SK-N-MC (cell line): ENCODE data around the gene NUBP2.

Source experiments
- DNase-seq: peaks from one replicate; pipeline ENCODE4 v3.0.0-alpha.2; 2011; ENCODE audit warnings: low read depth, low spot score
- H3K27ac ChIP-seq: fragments of 200-600 bp; sonication (generic); 2 replicates; pipeline ENCODE4 v1.5.1; 2016; ENCODE audit warnings: mixed run types
- H3K36me3 ChIP-seq: fragments of 200-600 bp; sonication (generic); 2 replicates; pipeline ENCODE4 v1.6.1; 2017; ENCODE audit warnings: antibody characterized with exemption, low read length, mixed read lengths; ENCODE audit not compliant: insufficient read depth
- H3K4me3 ChIP-seq: fragments of 200-600 bp; sonication (generic); 2 replicates; pipeline ENCODE4 v1.5.1; 2016
- H3K9ac ChIP-seq: fragments of 200-600 bp; sonication (generic); 2 replicates; pipeline ENCODE4 v1.8.0; 2017; ENCODE audit warnings: mixed run types, mixed read lengths; ENCODE audit not compliant: insufficient read length
- H3K9me3 ChIP-seq: fragments of 200-600 bp; sonication (generic); 2 replicates; pipeline ENCODE4 v1.6.1; 2017; ENCODE audit warnings: low read depth, mild to moderate bottlenecking, antibody characterized with exemption, low read length, moderate library complexity, mixed read lengths
- EZH2 ChIP-seq: fragments of 200-600 bp; sonication (generic); IDR thresholded peaks from one replicate; pipeline ENCODE4 v1.6.1; 2017; ENCODE audit warnings: antibody characterized with exemption
- FOXP2 ChIP-seq: optimal IDR thresholded peaks from 2 replicates; pipeline ENCODE3; 2011; ENCODE audit warnings: mild to moderate bottlenecking, moderate library complexity; ENCODE audit not compliant: insufficient read depth; ENCODE audit errors: extremely low read length, control extremely low read depth
- POLR2AphosphoS5 ChIP-seq: IDR thresholded peaks from 2 replicates; pipeline ENCODE4 v1.6.1; 2012; ENCODE audit warnings: mild to moderate bottlenecking, low read depth, low read length, borderline replicate concordance

Gene NUBP2

DNA sequence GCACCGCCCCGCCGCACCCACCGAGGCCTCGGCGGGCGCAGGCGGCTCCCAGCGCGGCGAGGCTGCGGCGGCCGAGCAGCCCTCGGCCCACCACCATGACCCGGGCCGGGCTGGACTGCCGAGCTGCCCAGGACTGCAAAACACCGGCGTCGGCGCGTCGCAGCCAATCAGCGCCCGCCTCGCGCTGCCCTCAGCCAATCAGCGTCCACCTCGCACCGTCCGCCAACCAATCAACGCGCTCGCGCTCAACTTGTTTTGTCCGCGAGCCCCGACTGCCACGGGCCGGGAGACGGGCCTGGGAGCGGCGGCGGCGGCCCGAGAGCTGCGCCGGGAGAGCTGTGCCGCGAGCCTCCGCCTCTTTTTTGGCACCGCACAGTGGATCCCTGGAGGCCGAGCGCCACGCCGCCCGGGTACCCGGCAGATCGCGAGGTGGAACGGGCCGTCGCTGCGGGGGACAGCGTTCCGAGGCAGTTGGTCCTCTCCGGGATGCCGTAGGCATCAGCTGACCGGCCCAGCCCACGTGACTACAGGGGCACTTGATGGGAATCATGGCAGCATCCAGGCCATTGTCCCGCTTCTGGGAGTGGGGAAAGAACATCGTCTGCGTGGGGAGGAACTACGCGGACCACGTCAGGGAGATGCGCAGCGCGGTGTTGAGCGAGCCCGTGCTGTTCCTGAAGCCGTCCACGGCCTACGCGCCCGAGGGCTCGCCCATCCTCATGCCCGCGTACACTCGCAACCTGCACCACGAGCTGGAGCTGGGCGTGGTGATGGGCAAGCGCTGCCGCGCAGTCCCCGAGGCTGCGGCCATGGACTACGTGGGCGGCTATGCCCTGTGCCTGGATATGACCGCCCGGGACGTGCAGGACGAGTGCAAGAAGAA, 44.2 kb downstream of the NUBP2 start, which contains the start of the genes FAHD1 and HAGH:
TSS of gene FAHD1 (plus strand) at position 516 of the 883 bp plus-strand sequence. CDS start at position 549, 33 bp downstream.
TSS of gene HAGH (minus strand) at position 135 of the 883 bp plus-strand sequence. CDS start at position 97, 38 bp downstream.
- DNase-seq: peak; percentile 35
- Histone ChIP-seq H3K9me3 (no peaks in the 10 kb centered on the region), H3K4me3 (peak within 1 kb of the TSS; percentile 95), H3K9ac (peak within 1 kb of the TSS; percentile 73), H3K36me3 (no peaks in the 10 kb centered on the region), H3K27ac (no peak within 1 kb of the TSS)
- TF ChIP-seq POLR2AphosphoS5: peak; percentile 72
- no peak for TF ChIP-seq FOXP2

DNA sequence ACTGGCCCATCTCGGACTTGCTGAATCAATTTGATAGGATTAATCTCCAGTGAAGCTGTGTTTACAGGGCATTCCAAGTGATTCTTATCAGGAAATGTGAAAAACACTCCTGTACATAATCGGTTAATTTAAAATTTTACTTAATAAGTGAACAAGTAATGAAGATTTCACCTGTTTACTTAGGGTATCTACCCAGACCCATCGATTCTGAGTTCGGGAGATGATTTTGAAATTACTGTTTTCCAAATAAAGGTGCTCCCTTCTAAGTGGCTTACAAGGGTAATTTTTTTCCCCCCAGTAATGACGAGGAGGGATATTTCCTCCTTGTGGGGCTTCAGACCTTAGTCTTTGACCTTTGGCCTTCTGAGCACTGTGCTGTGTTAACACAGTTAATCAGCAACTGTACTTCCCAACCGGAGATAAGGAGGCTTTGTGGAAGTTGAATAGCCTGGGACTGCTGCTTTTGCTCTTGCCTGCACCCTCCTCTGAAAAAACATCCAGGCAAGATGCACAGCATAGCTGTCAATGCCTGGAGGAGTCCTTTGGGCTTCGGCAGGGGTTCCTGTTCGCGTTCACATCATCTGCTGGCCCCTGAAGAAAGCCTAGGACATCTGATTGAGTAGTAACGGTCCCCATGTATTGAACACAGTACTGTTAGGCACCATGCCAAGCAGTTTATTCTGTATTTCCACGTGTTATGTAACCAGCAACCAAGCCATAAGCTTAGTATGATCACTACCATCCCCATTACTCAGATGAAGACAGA, 46.1 kb downstream of the NUBP2 start:
- Histone ChIP-seq H3K27ac (no peak overlapping the region), H3K4me3 (no peak overlapping the region), H3K9me3 (no peaks in the 10 kb centered on the region), H3K36me3 (no peaks in the 10 kb centered on the region), H3K9ac (no peak overlapping the region)
- TF ChIP-seq POLR2AphosphoS5 (no peak), FOXP2 (no peak), EZH2 (no peak)
- DNase-seq: no peak

DNA sequence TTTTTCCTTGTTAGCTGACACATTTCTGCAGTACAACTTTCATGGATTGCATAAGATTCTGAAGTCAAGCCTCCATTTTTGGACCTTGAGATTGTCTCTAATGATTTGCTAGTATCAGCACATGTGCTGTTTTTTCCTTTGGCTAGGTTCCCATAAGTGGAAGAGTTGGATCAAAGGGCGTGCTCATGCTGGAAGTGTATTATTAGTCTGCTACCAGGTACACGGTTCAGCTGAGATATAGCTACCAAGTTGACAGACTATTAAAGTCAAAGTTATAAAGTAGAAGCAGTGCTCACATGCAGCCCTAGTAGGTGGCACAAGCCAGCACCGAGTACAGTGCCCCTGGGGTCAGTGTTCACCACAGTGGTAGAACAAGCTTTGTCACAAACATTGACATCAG, 47.5 kb downstream of the NUBP2 start:
- Histone ChIP-seq H3K4me3 (no peak overlapping the region), H3K27ac (no peak overlapping the region), H3K9me3 (no peaks in the 10 kb centered on the region), H3K36me3 (no peaks in the 10 kb centered on the region), H3K9ac (no peak overlapping the region)
- DNase-seq: no peak
- no peak for TF ChIP-seq FOXP2
- TF ChIP-seq EZH2: no peak
- TF ChIP-seq POLR2AphosphoS5: no peak

DNA sequence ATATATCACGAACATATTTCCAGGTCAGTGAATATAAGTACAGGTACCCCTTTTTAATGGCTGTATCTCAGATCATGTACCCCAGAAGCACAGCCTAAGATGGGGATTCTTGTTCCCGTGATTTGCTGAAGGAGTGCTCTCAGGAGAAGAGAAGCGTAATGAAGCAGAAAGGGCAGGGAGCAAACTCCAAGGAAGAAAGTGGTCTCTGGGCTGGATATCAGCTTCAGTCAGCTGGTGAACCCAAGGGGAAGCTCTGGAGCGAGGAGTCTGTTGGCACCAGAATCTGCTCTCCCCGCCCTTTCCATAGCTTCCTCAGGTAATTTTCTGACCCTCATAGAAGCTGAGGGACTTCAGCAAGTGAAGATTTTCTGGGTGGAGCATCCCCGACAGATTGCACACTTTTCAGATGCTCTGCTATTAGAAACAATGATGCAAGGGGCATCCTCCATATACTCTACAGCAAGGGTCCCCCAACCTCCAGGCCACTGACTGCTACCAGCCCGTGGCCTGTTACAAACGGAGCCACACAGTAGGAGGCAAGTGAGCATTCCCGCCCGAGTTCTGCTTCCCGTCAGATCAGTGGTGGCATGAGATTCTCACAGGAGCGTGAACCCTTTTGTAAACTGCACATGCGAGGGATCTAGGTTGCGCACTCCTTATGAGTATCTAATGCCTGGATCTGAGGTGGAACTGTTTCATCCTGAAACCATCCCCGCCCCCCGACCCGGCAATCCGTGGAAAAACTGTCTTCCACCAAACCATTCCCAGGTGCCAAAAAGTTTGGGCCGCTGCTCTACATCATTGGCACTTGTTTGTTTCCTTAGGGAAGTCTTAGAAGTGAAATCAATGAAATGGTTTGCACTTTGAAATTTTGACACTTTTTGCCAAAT, 48.7 kb downstream of the NUBP2 start:
- no peak overlapping the region for H3K9ac ChIP-seq
- H3K9me3 ChIP-seq: no peaks in the 10 kb centered on the region
- H3K27ac ChIP-seq: no peak overlapping the region
- no peaks in the 10 kb centered on the region for H3K36me3 ChIP-seq
- no peak for DNase-seq
- no peak overlapping the region for H3K4me3 ChIP-seq
- TF ChIP-seq POLR2AphosphoS5 (no peak), FOXP2 (no peak), EZH2 (no peak)

DNA sequence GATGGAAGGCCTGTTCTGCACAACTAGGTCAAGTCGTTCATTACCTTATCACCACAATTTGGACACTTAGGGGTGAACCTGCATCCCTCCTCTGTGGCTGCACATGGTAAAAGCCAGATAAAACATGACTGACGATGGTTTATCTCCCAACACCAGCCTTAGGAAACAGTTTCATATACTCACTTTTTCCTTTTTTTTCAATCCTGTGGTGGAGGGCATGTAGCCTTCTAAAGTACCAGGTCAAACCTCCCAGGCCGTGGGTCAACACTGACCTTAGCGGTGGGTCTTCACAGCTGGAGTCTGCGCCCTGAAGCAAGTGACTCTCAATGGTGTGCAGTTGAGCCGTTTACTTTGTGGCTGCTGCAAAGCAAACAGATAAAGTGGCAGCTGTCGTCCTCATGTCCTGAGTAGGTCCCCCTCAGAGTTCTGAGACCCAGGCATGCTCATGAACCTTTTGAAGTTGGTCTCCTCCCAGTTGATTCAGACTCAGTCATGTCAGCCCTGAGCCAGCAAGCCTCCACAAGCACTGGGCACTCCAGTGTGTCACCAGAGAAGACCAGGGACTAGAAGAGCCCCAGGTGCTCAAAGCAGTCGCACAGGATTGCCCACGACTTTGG, 50.2 kb downstream of the NUBP2 start:
- no peak for DNase-seq

DNA sequence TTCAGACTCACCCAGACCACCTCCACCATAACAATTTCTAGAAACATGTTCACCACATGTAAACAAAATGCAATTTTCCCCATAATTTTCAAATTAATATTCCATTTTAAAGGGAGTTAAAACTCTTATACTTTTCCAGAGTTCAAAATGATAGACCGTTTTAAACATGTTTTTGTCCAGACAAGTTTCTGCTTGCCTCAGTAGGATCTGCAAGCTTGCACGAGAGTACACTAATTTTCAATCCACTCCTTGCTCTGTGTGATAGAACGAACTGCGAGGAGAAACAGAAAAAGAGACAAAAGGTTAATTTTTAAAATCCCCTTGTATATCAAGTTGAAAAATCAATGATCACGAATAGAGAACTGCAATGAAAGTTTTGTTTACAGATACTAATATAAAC, 51.3 kb downstream of the NUBP2 start:
- TF ChIP-seq EZH2 (no peak), FOXP2 (no peak), POLR2AphosphoS5 (no peak)
- Histone ChIP-seq H3K4me3 (no peak overlapping the region), H3K9ac (no peak overlapping the region), H3K9me3 (no peaks in the 10 kb centered on the region), H3K27ac (no peak overlapping the region), H3K36me3 (no peaks in the 10 kb centered on the region)
- DNase-seq: no peak

More for the DNA sequence above, 50.2 kb downstream of the NUBP2 start:
- no peaks in the 10 kb centered on the region for H3K9me3 ChIP-seq
- H3K27ac ChIP-seq: no peak overlapping the region
- no peak overlapping the region for H3K4me3 ChIP-seq
- H3K9ac ChIP-seq: no peak overlapping the region
- TF ChIP-seq FOXP2 (no peak), EZH2 (no peak), POLR2AphosphoS5 (no peak)
- H3K36me3 ChIP-seq: no peaks in the 10 kb centered on the region
